Inferior parietal cortex (tissue), 1 donor: ENCODE results near the gene WFDC10B.
"Not testable (repeated sequence)": the region's sequence is repeated elsewhere in the genome, so short reads cannot be mapped to it uniquely, and the experiment has no call there.

Experiments used
- DNase-seq: peaks from one replicate; pipeline ENCODE4 v3.0.0-alpha.2; 2016; ENCODE audit errors: extremely low spot score

The WFDC10B gene

DNA sequence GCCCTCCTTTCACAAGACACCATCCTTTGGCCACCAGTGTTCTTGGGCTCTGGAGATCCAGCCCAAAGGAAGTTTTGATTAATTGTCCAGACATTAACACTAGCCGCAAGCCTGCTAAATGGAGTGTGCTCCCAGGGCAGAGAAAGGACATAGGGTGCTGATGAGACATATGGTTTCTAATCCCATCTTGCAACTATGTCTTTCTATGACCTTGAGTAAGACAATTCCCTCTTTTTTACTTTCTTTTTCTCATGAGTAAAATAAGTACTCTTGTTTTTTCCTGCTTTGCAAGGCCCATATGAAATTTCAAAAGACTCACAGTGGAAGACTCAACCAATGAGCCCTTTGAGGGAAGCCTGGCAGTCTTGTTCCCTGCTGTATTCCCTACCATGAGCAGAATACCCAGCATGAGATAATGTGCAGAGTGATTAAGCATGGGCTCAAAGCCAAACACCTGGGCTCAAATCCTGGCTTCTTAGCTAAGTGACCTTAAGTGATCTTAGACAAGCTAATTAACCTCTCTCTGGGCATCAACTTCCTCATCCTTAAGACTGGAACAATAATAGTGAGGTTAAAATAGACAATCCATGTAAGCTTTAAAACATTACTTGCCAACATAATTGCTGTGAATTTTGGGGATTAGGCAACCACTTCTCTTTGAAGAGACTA, at the start of gene WFDC10B:
Gene WFDC10B (minus strand): TSS at position 51 of the 669 bp plus-strand sequence. CDS start 19,027 bp downstream, outside the sequence.
- DNase-seq: no peak

DNA sequence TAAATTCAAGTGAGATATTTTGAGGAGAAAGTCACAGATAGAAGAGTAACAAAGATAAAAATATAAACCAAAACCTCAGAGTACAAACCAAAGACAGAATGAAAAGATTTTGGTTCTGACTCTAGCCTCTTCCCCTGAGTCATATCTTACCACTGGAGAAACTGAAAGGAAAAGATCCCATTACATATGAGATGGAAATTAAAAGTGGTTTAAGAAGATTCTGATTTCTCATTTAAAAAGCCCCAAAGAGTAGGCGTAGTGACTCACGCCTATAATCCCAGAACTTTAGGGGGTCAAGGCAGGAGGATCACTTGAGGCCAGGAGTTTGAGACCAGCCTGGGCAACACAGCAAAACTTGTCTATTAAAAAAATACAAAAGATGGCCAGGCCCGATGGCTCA, 47.9 kb upstream of the WFDC10B start:
- no peak for DNase-seq

- no peak for DNase-seq
Measured at GRCh38 chr20:45751721-45752120, 46.9 kb upstream of the WFDC10B start.

DNA sequence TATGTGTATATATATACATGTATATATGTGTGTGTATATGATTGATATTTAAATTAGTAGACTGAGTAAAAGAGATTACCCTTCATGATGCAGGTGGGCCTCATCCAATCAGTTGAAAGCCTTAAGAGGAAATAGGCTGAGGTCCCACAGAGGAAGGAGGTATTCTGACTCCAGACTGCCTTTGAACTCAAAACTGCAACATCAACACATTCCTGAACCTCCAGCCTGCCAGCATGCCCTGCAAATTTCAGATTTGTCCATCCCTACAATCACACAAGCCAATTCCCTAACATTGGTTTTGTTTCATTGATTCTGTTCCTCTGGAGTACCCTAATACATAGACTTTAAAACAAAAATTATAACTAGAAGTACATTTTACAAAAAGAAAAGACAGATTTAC, 40.2 kb upstream of the WFDC10B start:
- no peak for DNase-seq

DNA sequence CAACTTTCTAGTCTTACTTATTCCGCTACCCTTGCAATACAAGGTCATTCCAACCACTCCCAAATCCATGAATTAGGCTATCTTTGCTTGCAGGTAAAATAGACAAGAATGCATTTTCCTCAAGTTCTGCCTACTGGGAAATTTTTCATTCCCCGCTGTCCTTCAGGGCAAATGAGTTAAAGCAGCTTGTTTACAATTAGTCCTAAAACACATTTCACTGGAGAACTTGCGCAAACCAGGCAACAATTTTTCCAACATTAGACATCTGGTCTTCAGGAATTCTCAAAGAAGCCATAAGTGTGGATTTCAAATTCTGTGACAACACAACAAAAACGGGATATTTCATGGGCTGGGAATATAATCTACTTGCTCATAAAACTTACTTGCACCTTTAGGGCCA, 37.8 kb upstream of the WFDC10B start:
- no peak for DNase-seq

DNA sequence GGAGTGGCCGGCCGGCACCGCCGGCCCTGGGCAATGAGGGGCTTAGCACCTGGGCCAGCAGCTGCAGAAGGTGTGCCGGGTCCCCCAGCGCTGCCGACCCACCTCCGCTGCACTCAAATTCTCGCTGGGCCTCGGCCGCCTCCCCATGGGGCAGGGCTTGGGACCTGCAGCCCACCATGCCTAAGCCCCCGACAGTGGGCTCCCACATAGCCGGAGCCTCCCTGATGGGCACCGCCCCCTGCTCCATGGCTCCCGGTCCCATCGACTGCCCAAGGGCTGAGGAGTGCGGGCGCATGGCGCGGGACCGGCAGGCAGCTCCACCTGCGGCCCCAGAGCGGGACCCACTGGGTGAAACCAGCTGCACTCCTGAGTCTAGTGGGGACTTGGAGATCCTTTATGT, 31.2 kb upstream of the WFDC10B start:
- DNase-seq: no peak

DNA sequence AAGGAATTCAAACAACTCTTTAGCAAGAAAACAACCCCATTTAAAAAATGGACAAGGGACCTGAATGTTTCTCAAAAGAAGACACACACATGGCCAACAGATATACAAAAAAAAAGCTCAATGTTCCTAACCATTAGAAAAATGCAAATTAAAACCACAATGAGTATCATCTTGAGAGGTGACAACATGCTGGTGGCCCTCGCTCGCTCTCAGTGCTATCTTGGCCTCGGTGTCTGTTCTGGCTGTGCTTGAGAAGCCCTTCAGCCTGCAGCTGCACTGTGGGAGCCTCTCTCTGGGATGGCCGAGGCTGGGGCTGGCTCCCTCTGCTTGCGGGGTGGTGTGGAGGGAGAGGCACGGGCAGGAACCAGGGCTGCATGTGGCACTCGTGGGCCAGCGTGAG, 30.7 kb upstream of the WFDC10B start:
- DNase-seq: no peak

DNA sequence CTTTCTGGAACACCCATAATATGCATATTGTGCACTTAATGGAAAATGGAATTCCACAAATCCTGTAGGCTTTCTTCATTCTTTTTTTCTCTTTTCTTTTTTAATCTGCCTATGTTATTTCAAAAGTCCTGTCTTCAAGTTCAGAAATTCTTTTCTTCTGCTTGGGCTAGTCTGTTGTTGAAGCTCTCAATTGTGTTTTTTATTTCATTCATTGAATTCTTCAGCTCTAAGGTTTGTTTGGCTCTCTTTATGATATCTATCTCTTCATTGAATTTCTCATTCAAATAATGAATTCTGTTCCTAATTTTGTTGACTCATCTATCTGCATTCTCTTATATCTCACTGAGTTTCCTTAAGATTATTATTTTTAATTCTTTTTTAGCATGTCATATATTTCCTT, 27.4 kb upstream of the WFDC10B start:
- no peak for DNase-seq

DNA sequence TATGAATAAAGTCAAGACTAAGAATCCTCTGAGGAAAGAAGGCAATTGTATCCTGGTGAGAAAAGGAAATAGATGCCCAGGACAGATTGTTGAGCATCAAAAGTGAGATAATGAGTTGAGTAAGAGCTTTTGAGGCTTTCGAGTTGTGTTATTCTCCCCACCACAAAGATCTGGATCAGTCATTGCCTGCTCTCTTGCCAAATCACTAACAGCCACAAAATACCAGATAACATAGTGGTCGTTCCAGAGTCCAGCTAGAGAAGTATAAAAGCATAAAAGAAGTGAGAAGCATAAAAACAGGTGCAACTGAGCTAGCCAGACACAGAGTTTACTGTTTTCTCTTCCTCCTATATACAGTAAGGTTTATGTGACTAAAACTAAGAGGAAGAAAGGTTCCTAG, 22.2 kb upstream of the WFDC10B start:
- no peak for DNase-seq

DNA sequence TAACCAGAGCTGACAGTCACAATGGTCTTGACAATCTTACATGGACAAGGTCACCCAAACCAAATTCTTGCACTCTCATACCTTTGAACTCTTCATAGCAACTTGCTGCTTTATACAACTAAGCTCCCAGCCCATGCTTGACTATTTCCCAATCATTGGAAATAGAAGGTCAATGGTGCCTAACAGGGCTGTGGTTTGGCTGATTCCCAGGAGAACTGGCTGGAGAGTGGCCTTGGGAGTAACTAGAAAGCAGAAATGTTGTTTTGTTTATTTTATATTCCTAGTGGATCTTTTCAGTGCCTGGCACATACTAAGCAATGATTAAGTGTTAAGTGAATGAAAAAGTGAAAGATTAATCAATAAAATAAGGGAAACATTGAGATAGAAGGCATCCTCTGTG, 20.3 kb upstream of the WFDC10B start:
- DNase-seq: no peak

GRCh38 chr20:45722047-45722446, 17.2 kb upstream of the WFDC10B start, which contains the start of gene SPINT4:
Gene SPINT4, plus strand, starts transcription at chr20:45722347. Its CDS starts 21 bp downstream, at chr20:45722368.
- DNase-seq: no peak

GRCh38 chr20:45716141-45716688, 11.4 kb upstream of the WFDC10B start:
- not testable (repeated sequence) for DNase-seq

DNA sequence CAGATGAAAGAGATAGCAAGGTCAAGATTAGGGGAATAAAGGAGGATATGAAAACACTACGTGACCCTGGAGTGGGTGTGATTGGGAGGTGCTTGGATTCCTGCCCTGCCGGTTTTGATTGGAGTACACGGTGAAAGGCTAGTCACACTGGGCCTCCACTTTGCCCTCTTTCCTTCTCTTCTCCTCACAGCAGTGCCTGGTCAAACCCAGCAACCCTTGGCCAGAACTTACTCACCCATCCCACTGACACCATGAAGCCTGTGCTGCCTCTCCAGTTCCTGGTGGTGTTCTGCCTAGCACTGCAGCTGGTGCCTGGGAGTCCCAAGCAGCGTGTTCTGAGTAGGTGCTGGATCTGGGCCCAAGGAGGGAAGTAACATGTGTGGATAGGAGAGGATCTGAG, 2.9 kb downstream of the WFDC10B start, which contains the start of gene WFDC13:
Gene WFDC13 (plus strand): TSS at position 166 of the 400 bp plus-strand sequence. CDS start 86 bp downstream, at position 252.
- no peak for DNase-seq

- DNase-seq: no peak
Measured at GRCh38 chr20:45701104-45701503, 3.7 kb downstream of the WFDC10B start.

- no peak for DNase-seq
Measured at GRCh38 chr20:45695496-45695895, 9.3 kb downstream of the WFDC10B start.

DNA sequence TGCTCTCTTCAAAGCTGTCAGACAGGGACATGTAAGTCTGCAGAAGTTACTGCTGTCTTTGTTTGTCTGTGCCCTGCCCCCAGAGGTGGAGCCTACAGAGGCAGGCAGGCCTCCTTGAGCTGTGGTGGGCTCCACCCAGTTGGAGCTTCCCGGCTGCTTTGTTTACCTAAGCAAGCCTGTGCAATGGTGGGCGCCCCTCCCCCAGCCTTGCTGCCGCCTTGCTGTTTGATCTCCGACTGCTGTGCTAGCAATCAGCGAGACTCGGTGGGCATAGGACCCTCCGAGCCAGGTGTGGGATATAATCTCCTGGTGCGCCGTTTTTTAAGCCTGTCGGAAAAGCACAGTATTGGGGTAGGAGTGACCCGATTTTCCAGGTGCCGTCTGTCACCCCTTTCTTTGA, 11.5 kb downstream of the WFDC10B start:
- not testable (repeated sequence) for DNase-seq

DNA sequence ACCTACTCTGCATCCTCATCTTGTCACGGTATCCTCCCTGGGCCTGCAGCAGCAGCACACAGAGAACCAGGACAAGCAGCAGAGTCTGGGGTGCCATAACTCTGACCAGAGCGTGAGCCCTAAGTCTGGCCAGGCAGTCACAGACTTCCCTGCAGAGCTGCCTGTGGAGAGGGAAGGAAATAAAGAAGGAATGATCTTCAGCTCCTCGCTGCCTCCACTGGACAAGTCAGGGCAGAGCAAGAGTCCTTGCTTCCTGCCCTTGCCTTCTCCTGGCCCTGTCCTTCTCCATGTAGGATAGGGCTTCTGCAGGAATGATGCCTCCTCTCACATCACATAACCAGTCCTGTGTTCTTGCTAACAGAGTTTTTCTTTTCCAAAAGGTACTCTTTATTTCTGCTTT, 18.9 kb downstream of the WFDC10B start:
- DNase-seq: no peak

GRCh38 chr20:45679650-45680049, 25.2 kb downstream of the WFDC10B start:
- DNase-seq: no peak

- DNase-seq: no peak
Measured at GRCh38 chr20:45672765-45673164, 32.1 kb downstream of the WFDC10B start.

DNA sequence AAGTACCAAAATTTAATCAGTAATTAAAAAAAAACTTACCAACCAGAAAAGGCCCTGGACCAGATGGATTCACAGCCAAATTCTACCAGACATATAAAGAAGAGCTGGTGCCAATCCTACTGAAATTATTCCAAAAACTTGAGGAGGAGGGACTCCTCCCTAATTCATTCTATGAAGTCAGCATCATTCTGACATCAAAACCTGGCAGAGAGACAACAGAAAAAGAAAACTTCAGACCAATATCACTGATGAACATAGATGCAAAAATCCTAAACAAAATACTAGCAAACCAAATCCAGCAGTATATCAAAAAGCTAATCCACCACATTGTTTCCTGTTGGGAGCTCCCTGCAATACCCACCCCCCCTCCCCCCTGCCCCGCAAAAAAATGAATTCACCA, 34.7 kb downstream of the WFDC10B start, which contains the start of gene WFDC11:
Gene WFDC11 (minus strand): TSS at position 101 of the 400 bp plus-strand sequence. CDS start 19,639 bp downstream, outside the sequence.
- no peak for DNase-seq

DNA sequence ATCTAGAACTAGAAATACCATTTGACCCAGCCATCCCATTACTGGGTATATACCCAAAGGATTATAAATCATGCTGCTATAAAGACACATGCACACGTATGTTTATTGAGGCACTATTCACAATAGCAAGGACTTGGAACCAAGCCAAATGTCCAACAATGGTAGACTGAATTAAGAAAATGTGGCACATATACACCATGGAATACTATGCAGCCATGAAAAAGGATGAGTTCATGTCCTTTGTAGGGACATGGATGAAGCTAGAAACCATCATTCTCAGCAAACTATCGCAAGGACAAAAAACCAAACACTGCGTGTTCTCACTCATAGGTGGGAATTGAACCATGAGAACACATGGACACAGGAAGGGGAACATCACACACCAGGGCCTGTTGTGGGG, 47.8 kb downstream of the WFDC10B start:
- not testable (repeated sequence) for DNase-seq

DNA sequence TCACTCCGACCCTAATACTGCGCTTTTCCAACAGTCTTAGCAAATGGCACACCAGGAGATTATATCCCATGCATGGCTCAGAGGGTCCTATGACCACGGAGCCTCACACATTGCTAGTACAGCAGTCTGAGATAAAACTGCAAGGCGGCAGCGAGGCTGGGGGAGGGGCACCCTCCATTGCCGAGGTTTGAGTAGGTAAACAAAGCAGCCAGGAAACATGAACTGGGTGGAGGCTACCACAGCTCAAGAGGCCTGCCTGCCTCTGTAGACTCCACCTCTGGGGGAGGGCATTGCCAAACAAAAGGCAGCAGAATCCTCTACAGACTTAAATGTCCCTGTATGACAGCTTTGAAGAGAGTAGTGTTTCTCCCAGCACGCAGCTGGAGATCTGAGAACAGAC, 53.1 kb downstream of the WFDC10B start:
- DNase-seq: not testable (repeated sequence)

DNA sequence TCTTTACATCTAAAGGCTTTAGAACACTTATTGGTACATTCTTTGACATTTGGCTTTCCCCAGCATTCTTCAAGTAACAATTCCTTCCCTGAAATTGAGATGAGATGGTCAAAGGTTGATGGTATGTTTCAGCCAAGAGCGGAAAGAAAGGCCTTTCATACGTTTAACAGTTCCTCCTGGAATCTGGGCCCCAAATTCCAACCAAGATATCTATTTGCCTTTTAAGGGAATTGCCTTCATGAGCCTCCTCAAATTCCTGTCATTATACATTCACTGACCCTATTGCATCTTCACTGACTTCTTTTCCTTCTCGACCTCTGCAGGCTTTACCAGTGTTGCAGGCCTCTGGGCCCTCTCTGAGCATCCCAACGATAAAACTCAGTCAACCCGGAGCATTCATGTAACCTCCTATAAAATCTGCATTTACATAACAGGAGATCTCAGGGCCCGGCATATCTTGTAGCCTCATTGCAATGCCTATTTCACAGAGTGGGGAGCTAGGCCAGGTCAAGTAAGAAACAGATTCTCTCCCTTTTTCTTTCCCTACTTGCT, 55.4 kb downstream of the WFDC10B start:
- no peak for DNase-seq
